ENCODE measurements around the gene WDR7.

The WDR7 gene

DNA sequence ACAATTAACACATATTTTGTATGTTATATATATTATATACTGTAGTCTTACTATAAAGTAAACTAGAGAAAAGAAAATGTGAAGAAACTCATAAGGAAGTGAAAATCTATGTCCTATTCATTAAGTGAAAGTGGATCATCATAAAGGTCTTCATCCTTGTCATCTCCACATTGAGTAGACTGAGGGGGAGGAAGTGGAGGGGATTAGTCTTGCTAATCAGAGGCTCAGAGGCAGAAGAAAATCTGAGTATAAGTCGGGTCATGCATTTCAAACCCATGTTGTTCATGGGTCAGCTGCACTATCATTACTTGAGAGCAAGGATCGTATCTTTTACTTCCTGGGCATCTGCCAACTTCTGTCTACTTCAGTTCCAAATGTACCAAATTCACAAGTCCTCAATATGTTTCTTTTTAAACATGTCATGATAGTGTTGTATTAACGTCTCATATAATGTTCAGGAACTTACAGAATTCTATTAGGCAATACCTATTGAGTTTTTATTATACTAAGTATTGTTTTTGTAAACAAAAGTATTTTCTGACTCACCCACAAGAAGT lies 286.8 kb downstream of the WDR7 start:
- DNase-seq (ENCODE audit: low read depth), result no peak

DNA sequence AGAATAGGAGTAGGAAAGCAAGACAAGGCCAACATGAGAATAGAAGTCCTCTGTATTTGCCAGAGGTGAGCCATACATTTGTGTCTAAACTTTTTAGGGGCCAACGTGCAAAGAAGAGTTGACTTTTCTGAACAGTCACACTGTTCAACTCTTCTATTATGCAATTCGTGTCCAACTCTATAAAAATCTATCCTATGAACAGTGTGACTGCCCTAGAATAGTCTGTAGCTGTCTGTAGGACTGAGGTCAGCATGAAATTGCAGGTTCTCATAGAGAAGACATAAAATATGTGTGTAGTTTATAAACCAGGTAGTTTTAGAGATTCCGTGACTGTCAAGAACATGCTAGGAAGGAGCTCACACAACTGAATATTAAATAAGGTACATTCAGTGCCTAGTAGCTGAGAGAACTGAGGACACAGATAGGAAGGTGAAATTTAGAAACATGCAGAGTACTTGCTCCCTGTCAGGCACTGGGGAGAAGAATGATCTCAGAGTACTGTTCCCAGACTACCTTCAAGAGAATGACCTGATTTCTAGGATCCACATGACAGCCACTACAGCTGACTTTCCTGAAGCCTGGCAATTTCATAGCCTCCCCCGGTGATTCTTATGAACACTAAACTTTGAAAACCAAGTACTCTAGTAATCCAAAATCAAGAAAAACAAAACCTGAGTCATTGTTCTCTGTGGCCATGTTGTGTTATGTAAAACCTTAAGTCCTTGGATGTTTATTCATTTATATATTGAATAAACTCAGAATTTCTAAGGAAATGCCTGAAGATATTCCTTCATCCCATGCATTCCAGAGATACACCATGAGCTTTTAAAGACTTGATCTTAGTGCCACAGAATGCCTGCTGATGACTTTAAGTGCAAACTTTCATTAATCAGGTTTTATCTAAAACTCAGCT lies 294.3 kb downstream of the WDR7 start:
- no peak for DNase-seq (ENCODE audit: low read depth)

DNA sequence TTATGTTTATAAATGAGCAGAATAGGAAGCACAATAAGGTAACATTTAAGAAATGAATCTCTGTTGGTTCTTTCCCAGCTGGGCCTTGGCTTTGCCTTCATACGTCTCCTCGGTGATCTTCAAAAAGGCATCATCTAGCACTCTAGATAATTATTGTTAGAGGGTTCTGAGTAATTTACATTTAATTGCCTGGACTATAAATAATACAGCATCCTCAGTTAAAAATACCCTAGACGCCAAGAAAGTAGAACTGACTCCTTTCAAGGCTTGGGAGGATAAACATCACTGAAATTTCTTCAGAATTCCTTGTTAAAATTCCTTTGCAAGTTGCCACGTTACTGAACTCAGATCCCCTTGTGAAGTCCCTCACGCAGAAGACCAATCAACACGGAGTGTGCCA lies 296.1 kb downstream of the WDR7 start:
- no peak for DNase-seq (ENCODE audit: low read depth)

DNA sequence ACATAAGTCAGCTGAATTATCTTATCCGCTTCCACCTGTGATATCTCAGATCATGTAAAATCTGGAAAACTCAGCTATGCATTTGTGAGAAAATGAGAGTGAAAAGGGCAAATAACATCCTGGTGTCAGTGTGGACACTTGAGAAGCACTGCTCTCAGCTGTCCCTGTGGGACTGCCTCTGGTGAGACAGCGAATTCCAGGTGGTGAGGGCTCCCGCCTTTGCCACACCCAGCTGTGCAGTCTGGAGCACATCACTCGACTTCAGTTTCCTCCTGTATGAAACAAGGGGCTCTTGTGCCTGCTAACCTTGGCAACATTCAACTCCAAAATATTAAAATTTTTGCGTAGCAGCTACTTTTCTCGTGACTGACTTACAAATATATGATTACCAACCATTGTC lies 300.9 kb downstream of the WDR7 start:
- DNase-seq (ENCODE audit: low read depth), result no peak

DNA sequence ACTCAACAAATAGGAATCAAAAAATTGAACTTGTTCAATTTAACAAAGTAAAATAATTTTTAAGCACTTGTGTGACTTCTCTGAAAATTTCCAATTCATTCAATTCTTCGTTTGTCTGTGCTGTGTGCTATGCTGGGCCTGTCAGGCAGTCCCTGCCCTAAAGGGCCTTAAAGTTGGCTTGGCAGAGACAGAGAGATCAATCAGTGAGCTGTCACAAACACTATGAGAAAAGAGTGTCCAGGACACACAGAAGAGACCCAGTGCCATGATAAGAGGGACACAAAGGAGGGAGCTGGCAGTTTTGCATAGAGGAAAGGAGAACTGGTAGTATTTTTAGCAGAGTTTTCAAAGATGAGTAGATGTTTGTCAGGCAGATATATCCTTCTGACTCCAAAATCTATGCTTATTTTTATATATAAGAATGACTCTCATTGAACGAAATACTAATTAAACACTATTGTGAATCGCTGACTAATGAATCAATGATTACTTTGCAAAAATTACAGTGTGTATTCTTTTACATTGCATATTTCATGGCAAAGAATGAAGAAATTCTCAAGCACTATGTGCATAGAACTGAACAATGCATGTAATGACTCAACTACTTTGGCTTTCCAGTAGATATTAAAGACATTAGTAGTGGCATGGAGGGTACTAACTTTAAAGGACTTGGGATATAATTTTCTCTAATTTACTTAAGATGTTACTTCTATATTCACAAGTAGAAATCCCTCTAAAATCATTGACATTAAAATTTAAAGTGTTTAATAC lies 302.5 kb downstream of the WDR7 start:
- DNase-seq (ENCODE audit: low read depth), result no peak

DNA sequence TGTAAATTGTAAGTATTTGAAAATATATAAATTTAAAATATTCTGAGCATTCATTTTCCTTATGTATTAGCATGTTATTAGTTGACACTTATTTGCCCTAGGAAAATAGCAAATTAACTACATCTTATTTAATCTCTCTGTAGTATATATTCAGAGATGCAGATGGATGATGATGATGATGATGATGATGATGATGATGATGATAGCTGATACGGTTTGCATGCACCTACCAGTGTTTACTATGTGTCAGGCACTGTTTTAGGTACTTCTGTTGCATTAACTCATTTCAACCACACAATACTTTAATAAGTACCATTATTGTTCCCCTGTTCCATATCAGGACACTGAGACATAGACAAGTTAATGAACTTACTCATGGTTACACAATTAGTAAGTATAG lies 304.3 kb downstream of the WDR7 start:
- DNase-seq (ENCODE audit: low read depth), result no peak

DNA sequence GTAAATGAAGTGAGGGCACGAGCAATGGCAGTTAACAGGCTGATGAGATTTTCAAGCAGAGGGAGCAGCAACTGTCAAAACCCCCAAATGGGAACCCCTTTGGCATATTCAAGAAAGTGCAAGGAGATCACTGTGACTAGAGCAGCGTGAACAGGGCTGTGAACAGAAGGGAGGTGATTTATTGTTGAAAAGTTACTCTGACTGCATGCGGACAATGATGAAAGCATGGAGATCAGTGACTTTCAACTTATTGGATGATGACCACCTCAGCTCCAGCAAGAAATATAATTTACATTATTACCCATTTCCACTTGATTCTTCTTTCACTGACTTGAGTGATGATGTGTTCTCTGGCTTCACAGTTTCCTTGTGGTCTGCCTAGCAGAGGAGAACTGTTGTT lies 308.0 kb downstream of the WDR7 start:
- DNase-seq (ENCODE audit: low read depth), result no peak

DNA sequence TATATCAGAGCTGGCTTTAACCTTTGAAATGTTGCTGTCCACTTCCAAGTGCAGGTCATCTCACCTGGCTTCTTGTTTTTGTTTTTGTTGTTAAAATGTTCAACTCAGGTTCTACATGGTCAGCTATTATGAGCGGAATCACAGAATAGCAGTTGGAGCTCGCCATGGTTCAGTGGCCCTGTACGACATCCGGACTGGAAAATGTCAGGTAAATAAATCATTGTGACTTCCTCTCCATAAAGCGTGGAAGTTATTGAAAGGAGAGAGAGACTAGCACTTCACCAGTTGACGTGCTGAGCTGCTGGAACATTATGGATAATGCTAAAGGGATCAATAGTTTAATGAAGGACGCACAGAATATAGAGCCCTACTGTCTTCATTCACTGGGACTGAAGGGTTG lies 311.2 kb downstream of the WDR7 start:
- no peak for DNase-seq (ENCODE audit: low read depth)

DNA sequence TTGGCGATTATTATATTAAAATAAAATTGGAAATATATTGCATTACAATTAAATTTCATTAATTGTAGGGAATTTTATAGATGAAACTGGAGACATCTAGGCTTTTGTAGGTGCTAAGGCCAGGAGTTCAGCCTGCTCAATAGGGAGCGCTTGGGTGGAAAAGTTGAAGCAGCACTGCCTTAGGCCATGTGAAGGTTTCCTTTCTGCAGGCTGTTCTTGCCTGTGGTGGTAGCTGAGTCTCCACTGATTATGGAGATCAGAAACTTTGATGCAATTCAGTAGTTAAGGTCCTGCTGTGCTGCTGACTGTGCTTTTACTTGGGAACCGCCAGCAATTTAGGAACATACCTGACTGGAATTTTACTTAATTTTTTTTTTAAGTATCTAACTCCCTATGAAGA lies 315.9 kb downstream of the WDR7 start:
- DNase-seq (ENCODE audit: low read depth), result no peak

DNA sequence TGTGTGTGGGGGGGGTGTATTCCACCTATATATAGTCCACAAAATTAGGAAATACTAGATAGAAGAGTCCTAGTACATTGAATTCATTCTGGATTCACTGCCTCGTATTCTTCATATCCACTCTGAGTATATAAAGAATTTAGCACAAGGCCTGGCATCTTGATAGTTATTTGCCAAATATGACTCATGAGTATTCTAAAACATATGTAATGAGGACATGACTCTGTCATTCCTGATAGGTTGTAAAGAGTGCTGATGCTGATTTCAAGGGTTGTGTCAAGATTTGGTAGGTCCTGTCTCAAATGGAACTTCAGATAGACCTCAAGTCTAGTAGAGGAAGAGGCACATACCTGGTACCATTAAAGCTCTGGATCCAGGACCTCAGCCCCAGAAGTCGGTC lies 322.3 kb downstream of the WDR7 start:
- DNase-seq (ENCODE audit: low read depth), result no peak

DNA sequence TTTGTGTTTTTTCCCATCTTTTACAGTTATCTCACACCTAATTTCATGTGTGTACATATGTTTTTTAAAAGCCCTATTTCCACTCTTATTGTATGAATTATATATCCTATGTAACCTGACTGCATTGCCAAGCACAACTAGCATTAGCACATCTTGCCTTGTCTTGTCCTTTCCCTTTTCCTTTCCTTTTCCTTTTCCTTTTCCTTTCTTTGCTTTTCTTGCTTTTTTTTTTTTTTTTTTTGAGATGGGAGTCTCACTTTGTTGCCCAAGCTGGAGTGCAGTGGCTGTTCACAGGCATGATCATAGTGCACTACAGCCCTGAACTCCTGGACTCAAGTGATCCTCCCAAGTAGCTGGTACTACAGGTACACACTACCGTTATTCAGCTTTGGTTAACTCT lies 323.0 kb downstream of the WDR7 start:
- no peak for DNase-seq (ENCODE audit: low read depth)

DNA sequence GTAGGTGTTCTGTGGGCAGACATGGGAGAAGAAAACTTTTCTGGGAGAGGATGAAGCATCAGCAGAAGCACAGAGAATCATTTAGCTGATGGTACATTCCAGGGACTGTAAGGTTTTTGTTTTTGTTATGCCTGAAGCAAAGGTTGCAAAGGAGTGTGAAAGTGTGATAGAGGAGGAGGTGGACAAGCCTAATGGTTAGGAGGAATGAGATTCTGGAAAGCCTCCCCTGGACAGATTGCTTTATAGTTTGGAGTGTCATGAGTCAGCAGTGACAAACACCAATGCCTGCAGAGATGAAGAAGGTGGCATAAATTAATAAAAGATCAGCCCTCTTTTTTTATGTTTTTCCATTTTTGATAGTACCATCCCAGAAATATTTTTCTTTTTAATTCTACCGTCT lies 324.1 kb downstream of the WDR7 start:
- DNase-seq (ENCODE audit: low read depth), result no peak

DNA sequence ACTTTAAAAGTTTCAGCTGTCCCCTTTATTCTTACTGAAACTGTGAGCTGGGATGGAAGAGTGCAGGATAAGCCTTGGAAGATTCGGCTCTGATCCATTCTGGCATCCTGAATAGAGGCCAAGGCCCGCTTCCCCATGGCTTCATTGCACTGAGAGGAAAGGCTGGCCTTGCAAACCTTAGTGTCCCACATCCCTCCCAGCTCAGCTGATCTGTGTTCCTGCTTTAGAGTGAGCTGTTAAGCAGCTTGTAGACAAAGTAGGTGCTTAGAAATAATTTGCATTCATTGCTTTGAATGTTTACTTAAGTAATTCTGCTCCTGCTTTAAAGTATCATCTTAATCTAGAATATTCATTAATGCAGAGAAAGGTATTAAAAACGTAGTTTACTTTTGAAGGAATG lies 326.1 kb downstream of the WDR7 start:
- DNase-seq (ENCODE audit: low read depth), result no peak

DNA sequence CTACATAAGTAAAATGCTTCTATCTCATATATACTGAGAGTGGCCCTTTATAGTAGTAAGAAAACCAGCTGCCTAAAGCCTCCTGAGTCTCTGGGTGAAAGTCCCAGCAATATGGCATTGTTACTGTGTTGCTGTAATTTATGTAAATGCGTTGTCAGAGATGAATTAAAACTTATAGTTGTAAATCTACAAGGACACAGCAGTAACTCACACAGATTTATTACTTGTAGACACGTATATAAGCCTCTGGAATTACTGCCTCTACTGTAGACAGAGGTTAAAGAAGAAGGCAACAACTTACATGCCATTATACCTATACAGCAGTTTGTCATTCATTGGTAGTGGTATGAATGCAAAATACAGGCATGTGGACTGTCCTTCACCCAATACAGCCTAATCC lies 326.6 kb downstream of the WDR7 start:
- no peak for DNase-seq (ENCODE audit: low read depth)

DNA sequence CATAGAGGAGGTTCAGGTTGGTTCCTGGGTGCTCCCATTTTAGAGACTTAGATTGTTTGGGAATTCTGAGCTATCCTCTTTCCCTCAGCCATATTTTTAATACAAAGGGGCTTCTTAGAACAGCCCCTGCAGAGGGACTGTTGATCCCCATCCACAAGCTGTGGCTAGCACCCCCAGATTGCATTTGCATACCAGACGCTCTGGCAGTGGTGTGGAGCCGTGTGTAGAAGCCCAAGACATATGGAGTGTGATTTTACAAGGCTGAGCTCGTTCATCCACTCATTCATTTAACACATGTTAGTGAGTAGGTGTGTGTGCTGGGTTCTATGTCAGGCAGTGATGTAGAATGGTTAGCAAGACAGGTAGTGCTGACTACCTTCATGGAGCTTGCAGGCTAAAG lies 329.0 kb downstream of the WDR7 start:
- DNase-seq (ENCODE audit: low read depth), result no peak

DNA sequence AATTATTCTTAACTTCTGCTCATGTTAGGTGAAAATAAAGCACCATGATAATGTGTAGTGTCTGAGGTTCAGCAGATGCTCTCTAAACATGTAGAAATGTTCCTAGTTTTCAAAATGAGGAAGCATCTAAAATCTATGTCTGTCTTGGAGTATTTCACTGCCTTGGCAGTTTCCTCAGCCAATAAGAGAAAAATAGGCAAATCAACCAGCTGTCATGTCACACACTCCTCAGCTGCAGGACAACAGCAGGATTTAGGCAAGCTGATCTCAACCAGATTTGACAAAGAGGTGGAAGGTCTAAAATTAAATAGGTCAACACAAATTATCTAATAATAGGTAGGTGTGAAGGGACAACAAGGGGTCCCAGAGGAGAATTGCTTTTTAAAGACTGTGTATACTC lies 331.6 kb downstream of the WDR7 start:
- DNase-seq (ENCODE audit: low read depth), result no peak

DNA sequence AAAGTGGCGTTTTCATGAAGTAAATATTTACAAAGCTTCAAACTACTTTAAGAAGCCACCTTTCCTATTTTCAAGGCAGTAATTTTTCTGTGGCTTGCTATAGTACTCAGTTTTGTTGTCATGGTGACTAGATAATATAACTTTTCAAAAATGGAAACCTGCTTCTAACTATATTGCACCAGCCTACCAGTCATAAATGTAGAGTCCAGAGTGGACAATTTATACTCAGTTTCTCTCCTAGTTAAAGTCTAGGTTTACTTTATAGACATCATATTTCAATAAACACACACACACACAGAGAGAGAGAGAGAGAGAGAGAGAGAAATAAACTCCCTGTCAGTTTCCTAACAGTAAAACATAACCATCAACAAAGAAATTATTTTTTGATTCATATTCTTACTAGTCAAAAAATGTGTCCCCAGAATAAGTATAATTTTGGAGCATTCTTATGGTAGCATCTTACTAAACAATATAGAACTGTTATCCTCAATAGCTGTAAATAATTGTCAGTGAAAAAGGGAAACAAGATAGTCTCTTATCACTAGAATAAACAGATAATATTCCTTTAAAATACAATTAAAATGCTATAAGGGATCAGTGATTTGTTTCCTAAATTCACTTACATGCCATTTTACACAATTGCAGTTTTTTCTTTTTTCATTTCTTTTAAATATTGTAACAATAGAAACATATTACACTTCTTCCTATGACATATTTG lies 332.3 kb downstream of the WDR7 start:
- no peak for DNase-seq (ENCODE audit: low read depth)

DNA sequence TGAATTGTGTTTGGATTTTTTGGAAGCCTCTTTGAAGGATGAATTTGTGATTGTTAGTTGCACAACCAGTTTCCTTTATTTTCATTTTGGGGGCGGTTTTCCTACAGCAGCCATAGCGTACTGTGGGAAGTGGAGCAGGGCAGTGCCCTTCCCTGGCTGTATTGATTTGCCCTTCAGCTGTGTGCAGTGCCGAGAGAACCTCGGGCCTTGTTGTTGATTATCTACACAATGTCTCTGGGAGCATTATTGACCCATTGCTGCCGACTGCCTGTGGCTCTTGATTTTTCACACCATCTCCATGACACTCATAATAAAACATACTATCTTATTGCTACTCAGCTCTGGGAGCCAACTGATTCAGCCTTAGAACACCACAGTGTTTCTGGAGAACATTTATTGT lies 333.6 kb downstream of the WDR7 start:
- no peak for DNase-seq (ENCODE audit: low read depth)

DNA sequence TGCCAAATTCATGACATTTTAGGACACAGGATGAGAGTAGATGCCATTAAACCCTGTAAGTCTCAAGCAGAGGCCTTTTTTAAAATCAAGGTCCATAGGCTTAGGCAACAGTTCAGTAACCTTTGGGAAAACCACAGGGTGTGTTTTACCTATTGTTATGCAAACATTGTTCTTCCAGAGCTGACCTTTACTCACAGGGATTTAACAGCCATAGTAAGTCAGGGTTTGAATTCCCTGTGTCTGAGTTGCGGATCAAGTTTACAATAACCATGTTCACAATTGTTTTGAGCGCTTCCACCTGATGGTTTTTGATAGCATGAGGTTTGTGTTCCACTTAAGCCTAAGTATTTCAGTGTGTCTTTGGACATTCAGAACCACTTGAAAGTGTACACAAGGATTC lies 335.7 kb downstream of the WDR7 start:
- no peak for DNase-seq (ENCODE audit: low read depth)

DNA sequence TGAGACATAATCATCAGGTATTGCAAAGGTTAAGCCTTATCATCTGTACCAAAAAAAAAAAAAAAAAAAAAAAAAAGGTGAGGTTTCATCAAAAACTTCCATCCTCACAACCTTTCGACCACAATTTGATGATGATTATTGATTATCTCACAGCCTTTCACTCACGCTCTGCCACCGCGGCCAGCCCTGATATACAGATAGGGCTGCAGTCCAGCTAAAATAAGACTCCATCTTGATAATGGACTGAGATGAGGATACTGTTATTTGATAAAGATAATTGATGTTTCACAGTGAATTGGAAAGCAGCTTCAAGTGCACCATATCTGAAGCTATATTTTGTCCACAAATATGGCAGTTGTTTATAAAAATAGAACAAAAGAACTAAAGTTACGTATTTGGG lies 336.1 kb downstream of the WDR7 start:
- no peak for DNase-seq (ENCODE audit: low read depth)

DNA sequence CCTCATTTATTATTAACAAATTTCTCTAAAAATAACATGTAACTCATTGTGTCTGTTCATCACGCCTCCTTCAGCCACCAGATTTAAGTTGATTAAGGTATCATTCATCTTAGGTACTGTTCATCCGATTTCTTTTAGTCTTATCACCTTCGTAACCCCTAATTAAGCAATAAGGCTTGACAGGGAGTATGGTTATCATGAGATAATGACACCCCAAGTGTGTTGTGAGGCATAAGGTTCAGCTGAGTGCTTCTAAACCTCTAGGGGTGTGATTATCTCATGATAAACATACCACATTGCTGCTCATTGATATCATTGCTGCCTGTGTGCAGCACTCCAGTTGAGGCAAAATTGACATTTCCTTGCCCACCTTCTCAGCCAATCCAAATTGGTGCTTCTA lies 336.9 kb downstream of the WDR7 start:
- DNase-seq (ENCODE audit: low read depth), result no peak

DNA sequence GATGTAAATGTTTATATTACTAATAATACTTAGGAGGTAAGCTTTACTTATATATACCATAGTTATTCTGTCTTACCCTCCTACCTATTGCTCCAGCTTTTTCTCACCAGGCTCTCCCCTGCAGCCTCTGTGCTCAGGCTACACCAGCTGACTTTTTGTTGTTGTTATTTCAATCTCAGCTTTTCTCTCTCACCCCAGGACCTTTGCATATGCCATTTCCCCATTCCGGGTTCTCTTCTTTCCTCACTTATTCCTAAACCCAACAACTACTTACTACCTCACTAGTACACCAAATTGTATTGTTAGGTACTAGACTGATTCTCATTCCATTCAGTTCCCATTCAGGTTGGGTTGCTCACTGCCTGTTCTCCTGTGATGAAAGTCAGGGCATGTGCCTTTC lies 339.5 kb downstream of the WDR7 start:
- DNase-seq (ENCODE audit: low read depth), result no peak

DNA sequence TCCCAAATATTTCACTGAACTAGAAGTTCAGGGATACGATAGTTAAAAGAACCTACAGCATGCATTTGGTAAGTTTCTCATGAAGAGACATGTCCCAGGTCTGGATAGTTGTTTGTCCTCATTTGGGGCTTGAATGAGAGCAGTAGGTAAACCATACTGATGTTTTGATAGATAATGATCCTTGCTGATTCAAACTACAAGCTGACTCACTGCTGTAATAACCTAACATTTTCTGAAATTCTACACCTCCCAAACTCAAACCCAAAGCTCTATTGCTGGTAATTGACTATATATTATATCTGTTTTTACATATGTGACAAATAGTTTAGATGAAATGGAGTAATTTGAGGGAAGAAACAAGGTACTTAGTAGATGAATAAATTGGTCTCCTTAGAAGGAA lies 341.6 kb downstream of the WDR7 start:
- no peak for DNase-seq (ENCODE audit: low read depth)
